ENCODE results near the gene TRAM2. TPM values are rescaled to one million over a fixed set of nuclear protein-coding genes. Genes with fewer than 3 reads are reported as not detected.

TRAM2 gene
- total RNA-seq, 1 experiment from 2014 or later, result 13.4 TPM

DNA sequence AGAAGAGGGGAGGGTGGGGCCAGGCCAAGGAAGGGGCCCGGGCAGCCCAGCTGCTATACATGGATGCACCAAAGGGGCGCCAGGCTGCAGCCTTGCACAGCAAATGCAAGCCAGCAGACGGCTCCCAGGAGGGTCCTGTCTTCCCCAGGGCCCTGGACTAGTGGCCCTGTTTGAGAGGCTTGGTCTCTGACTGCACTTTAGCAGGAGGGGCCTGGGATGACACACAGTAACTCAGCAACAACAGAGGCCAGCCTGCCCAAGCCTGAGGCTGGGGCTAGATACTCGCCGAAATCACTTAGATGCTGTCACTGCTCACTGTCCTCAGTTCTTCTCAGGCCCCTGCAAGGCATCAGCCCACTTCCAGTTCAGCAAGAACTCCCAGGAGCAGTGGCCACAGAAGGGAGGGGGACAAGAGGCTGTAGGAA lies 73.5 kb downstream of the TRAM2 start:
- peaks cover 23% of the 10 kb centered on the region; the same call in 1 of the 2 replicates for H3K36me3 Mint-ChIP-seq
- DNase-seq (ENCODE audit: low spot score), result peak; percentile 68
- ChIA-PET POLR2A (no interaction called here), CTCF (interaction anchor here (0.6 to 1.9 kb wide), 6 partner anchors 21 to 160 kb away, joined by 3 to 7 read pairs (median 4); no protein-coding TSS in a partner anchor)
- H3K4me1 Mint-ChIP-seq, result peaks cover 19% of the 10 kb centered on the region
- H3K27ac Mint-ChIP-seq, result no peak overlapping the region
- no peaks in the 10 kb centered on the region for H3K9me3 Mint-ChIP-seq
- TF ChIP-seq ELF4 (CRISPR knock-in tag; IDR thresholded peaks at IDR 0.05; ENCODE audit: low read depth), result no peak
- no peak for TF ChIP-seq ESRRA (CRISPR knock-in tag; IDR thresholded peaks at IDR 0.05; ENCODE audit: borderline replicate concordance)
- no peak for TF ChIP-seq ETV6 (CRISPR knock-in tag; IDR thresholded peaks at IDR 0.05)
- no peak for TF ChIP-seq ZNF423 (CRISPR knock-in tag; IDR thresholded peaks at IDR 0.05)
- H3K27me3 Mint-ChIP-seq (ENCODE audit: low read depth), result no peaks in the 10 kb centered on the region
- ATAC-seq, result peak; percentile 82
- no peak overlapping the region for H3K4me3 Mint-ChIP-seq

DNA sequence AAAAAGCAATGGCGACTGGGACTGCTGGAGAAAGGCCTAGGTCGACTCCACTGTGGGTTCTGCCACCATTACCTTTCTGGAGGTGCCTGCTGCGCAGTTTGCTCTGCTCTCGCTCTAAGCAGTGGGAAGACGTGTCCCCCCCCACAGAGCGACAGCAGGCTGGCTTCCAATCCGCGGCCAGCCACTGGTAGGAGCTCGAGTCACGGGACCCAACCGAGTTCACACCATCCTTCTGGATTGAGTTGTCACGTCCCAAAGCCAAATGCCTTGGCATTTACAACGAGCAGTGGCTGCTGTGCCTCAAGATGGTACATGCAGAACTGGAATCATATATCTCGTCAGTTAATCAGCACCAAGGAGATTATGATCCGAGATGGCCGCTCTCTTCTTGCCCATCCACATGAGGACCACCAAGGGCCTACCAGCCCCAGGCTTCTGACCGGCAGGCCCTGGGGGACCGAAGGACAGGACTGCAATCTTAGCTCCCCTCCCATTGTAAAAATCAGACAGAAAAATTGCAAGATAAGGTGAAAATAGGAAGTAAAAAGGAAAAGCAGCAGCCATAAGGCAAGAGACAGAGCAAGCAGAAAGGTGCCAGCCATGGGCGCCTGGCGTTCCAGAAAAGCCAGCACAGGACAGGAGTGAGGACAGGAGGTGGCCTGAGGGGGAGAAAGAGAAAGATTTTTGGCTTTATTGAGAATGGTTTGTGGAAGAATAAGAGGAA lies 74.4 kb downstream of the TRAM2 start:
- ChIA-PET POLR2A (no interaction called here), CTCF (interaction anchor here (0.6 to 1.9 kb wide), 5 partner anchors 20 to 161 kb away, joined by 3 to 7 read pairs (median 4); no protein-coding TSS in a partner anchor)
- Mint-ChIP-seq H3K36me3 (peaks cover 16% of the 10 kb centered on the region; the same call in 1 of the 2 replicates), H3K4me1 (peaks cover 22% of the 10 kb centered on the region), H3K4me3 (no peak overlapping the region), H3K27ac (no peak overlapping the region), H3K27me3 (ENCODE audit: low read depth) (no peaks in the 10 kb centered on the region), H3K9me3 (no peaks in the 10 kb centered on the region)
- no peak for DNase-seq (ENCODE audit: low spot score)
- TF ChIP-seq NFYB (CRISPR knock-in tag; conservative IDR thresholded peaks at IDR 0.05; ENCODE audit: low read depth) (no peak), NR2C2 (CRISPR knock-in tag; IDR thresholded peaks at IDR 0.05) (no peak), TEAD4 (CRISPR knock-in tag; IDR thresholded peaks at IDR 0.05) (no peak), ZNF396 (CRISPR knock-in tag; IDR thresholded peaks at IDR 0.05; ENCODE audit: borderline replicate concordance) (no peak), CREB1 (CRISPR knock-in tag; IDR thresholded peaks at IDR 0.05) (no peak), HMGA2 (CRISPR knock-in tag; IDR thresholded peaks at IDR 0.05) (no peak), E2F4 (CRISPR knock-in tag; IDR thresholded peaks at IDR 0.05; ENCODE audit: borderline replicate concordance, low read depth) (no peak)
- TF ChIP-seq, protein P1, sequence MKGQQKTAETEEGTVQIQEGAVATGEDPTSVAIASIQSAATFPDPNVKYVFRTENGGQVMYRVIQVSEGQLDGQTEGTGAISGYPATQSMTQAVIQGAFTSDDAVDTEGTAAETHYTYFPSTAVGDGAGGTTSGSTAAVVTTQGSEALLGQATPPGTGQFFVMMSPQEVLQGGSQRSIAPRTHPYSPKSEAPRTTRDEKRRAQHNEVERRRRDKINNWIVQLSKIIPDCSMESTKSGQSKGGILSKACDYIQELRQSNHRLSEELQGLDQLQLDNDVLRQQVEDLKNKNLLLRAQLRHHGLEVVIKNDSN (CRISPR knock-in tag; IDR thresholded peaks at IDR 0.05), result no peak
- no peak for ATAC-seq

DNA sequence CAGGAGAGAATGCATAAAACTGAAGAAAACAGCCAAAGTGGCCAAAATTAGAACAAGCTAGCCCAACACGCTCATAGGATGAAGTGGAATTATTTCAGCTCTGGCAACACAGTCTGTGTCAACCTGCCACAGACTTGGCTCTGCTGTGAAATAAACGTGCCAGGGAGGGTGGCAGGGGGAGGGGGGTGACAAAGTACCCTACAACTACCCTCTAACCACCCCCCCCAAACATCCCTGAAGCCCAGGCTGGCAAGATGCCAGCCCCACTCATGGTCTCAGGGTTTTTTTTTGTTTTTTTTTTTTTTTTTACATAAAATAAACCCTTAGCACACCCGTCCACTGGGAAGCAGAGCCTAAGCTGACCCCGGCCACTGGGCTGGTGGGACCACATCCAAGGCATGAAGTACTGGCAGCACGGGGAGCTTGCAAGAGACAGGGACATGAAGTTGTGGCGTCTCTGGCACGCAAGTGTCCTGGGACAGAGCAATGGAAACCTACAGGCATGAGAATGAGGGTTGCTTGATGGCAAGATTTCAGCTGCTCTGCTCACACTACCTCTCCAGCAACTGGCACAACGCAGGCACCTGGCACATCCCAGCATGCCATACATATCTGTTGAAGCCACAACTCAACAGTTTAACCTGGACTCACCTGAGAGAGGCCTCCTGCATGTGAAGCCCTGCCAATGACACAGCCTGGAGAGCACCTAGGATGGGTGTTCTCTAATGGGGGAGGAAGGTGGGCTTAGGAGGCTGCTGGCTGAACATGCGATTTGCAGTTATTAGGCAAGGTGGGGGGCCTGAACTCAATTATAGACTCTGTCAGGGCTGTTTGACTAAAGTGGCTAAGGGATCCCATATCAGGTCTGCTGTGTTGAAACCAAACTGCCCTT lies 76.4 kb downstream of the TRAM2 start:
- no peaks in the 10 kb centered on the region for H3K9me3 Mint-ChIP-seq
- peaks cover 22% of the 10 kb centered on the region for H3K4me1 Mint-ChIP-seq
- peaks cover 10% of the 10 kb centered on the region; the same call in 1 of the 2 replicates for H3K36me3 Mint-ChIP-seq
- no peak overlapping the region for H3K4me3 Mint-ChIP-seq
- ATAC-seq, result no peak
- no peaks in the 10 kb centered on the region for H3K27me3 Mint-ChIP-seq (ENCODE audit: low read depth)
- 0 out of 2 replicates have a peak overlapping the region, but pooled peaks have one; percentile 80 for H3K27ac Mint-ChIP-seq
- no peak for TF ChIP-seq GTF2I (CRISPR knock-in tag; conservative IDR thresholded peaks at IDR 0.05)
- TF ChIP-seq ELF4 (CRISPR knock-in tag; IDR thresholded peaks at IDR 0.05; ENCODE audit: low read depth), result no peak
- TF ChIP-seq, protein P2, sequence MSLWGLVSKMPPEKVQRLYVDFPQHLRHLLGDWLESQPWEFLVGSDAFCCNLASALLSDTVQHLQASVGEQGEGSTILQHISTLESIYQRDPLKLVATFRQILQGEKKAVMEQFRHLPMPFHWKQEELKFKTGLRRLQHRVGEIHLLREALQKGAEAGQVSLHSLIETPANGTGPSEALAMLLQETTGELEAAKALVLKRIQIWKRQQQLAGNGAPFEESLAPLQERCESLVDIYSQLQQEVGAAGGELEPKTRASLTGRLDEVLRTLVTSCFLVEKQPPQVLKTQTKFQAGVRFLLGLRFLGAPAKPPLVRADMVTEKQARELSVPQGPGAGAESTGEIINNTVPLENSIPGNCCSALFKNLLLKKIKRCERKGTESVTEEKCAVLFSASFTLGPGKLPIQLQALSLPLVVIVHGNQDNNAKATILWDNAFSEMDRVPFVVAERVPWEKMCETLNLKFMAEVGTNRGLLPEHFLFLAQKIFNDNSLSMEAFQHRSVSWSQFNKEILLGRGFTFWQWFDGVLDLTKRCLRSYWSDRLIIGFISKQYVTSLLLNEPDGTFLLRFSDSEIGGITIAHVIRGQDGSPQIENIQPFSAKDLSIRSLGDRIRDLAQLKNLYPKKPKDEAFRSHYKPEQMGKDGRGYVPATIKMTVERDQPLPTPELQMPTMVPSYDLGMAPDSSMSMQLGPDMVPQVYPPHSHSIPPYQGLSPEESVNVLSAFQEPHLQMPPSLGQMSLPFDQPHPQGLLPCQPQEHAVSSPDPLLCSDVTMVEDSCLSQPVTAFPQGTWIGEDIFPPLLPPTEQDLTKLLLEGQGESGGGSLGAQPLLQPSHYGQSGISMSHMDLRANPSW (CRISPR knock-in tag; conservative IDR thresholded peaks at IDR 0.05; ENCODE audit: low read depth), result no peak
- no peak for TF ChIP-seq ZNF263 (CRISPR knock-in tag; IDR thresholded peaks at IDR 0.05; ENCODE audit: low read depth)
- no peak for TF ChIP-seq ZNF671 (CRISPR knock-in tag; IDR thresholded peaks at IDR 0.05)
- no peak for TF ChIP-seq JUN (CRISPR knock-in tag; IDR thresholded peaks at IDR 0.05)
- TF ChIP-seq ETV6 (CRISPR knock-in tag; IDR thresholded peaks at IDR 0.05), result no peak
- TF ChIP-seq ZNF121 (CRISPR knock-in tag; IDR thresholded peaks at IDR 0.05), result no peak
- no peak for TF ChIP-seq SOX15 (CRISPR knock-in tag; IDR thresholded peaks at IDR 0.05)
- no peak for TF ChIP-seq RELA (CRISPR knock-in tag; IDR thresholded peaks at IDR 0.05; ENCODE audit: borderline replicate concordance)
- TF ChIP-seq IRF2 (CRISPR knock-in tag; IDR thresholded peaks at IDR 0.05; ENCODE audit: borderline replicate concordance, low read depth), result no peak
- ChIA-PET CTCF (interaction anchor here (1.1 kb wide), 1 partner anchor 162 kb away, joined by 3 read pairs; no protein-coding TSS in a partner anchor), POLR2A (no interaction called here)
- no peak for DNase-seq (ENCODE audit: low spot score)
